GM18519 (cell line): Measurements from ENCODE around the gene SLC25A29.
A peak's percentile ranks its signal among the peaks of the same experiment; 100 is the strongest.

Source experiments
- ATAC-seq: cut with Tn5 transposase; IDR thresholded peaks from one replicate; pipeline ENCODE4 v1.9.1; 2021; ENCODE audit warnings: mild to moderate bottlenecking, moderate library complexity; ENCODE audit not compliant: unreplicated experiment, low FRiP score

Gene SLC25A29

GRCh38 chr14:100332797-100333196 lies 26.6 kb upstream of the SLC25A29 start:
- no peak for ATAC-seq

GRCh38 chr14:100332071-100332639 lies 25.9 kb upstream of the SLC25A29 start:
- no peak for ATAC-seq

- no peak for ATAC-seq
Measured at GRCh38 chr14:100330388-100330931, 24.2 kb upstream of the SLC25A29 start.

- no peak for ATAC-seq
Measured at GRCh38 chr14:100330007-100330344, 23.7 kb upstream of the SLC25A29 start.

GRCh38 chr14:100329233-100330006 lies 23.2 kb upstream of the SLC25A29 start:
- no peak for ATAC-seq

- ATAC-seq, result no peak
Measured at GRCh38 chr14:100328495-100329163, 22.4 kb upstream of the SLC25A29 start.

GRCh38 chr14:100327128-100327527 lies 20.9 kb upstream of the SLC25A29 start:
- ATAC-seq, result no peak

- no peak for ATAC-seq
Measured at GRCh38 chr14:100325958-100326357, 19.7 kb upstream of the SLC25A29 start.

- ATAC-seq, result no peak
Measured at GRCh38 chr14:100325231-100325632, 19.0 kb upstream of the SLC25A29 start.

GRCh38 chr14:100323942-100324307 lies 17.7 kb upstream of the SLC25A29 start:
- no peak for ATAC-seq

GRCh38 chr14:100323121-100323941 lies 17.1 kb upstream of the SLC25A29 start, which contains the start of gene SLC25A47:
Gene SLC25A47 (plus strand): TSS chr14:100323339. CDS start chr14:100323415, 76 bp downstream.
- ATAC-seq, result no peak

GRCh38 chr14:100322138-100322957 lies 16.1 kb upstream of the SLC25A29 start:
- ATAC-seq, result no peak

- no peak for ATAC-seq
Measured at GRCh38 chr14:100321473-100322137, 15.4 kb upstream of the SLC25A29 start.

- ATAC-seq, result no peak
Measured at GRCh38 chr14:100320157-100320856, 14.1 kb upstream of the SLC25A29 start.

- peak; percentile 81 for ATAC-seq
Measured at GRCh38 chr14:100317912-100318808, 11.9 kb upstream of the SLC25A29 start.

GRCh38 chr14:100317389-100317788 lies 11.1 kb upstream of the SLC25A29 start:
- ATAC-seq, result no peak

GRCh38 chr14:100314724-100315123 lies 8.5 kb upstream of the SLC25A29 start:
- ATAC-seq, result no peak
